Endothelial cell (in vitro differentiated cells): ENCODE results near the gene ECSIT. TPM values are rescaled to one million over a fixed set of nuclear protein-coding genes. Genes with fewer than 3 reads are reported as not detected.
"Not testable (repeated sequence)": the region's sequence is repeated elsewhere in the genome, so short reads cannot be mapped to it uniquely, and the experiment has no call there.

ENCODE experiments used
- DNase-seq: peaks from one replicate; pipeline ENCODE4 v3.0.0; 2021; ENCODE audit warnings: low spot score
- H3K27ac Mint-ChIP-seq: one replicate; pipeline ENCODE4 v1.8.0; 2021; ENCODE audit warnings: mixed read lengths, inconsistent platforms; ENCODE audit not compliant: unreplicated experiment
- H3K27me3 Mint-ChIP-seq: one replicate; pipeline ENCODE4 v1.8.0; 2021; ENCODE audit warnings: mild to moderate bottlenecking, moderate library complexity, mixed read lengths, inconsistent platforms; ENCODE audit not compliant: unreplicated experiment
- H3K36me3 Mint-ChIP-seq: one replicate; pipeline ENCODE4 v1.8.0; 2021; ENCODE audit warnings: mild to moderate bottlenecking, low read depth, mixed read lengths, inconsistent platforms; ENCODE audit not compliant: unreplicated experiment
- H3K4me1 Mint-ChIP-seq: one replicate; pipeline ENCODE4 v1.8.0; 2021; ENCODE audit warnings: mild to moderate bottlenecking, mixed read lengths, inconsistent platforms; ENCODE audit not compliant: unreplicated experiment
- H3K4me3 Mint-ChIP-seq: one replicate; pipeline ENCODE4 v1.8.0; 2021; ENCODE audit warnings: mild to moderate bottlenecking, mixed read lengths, inconsistent platforms; ENCODE audit not compliant: unreplicated experiment
- H3K9me3 Mint-ChIP-seq: one replicate; pipeline ENCODE4 v1.8.0; 2021; ENCODE audit warnings: mixed read lengths, inconsistent platforms; ENCODE audit not compliant: unreplicated experiment
- total RNA-seq: library from RNA; stranded (reverse); fragmentation: NEBNext Ultra II Directional; extraction: Animal tissue kit (Norgen Biotek cat#: 25700); gene quantifications from one replicate; pipeline ENCODE4 v1.2.1, GENCODE V29; 2021; ENCODE audit not compliant: unreplicated experiment
- TF ChIP-seq, protein P1 (sequence below): fragments of 200-600 bp; sonication (generic); IDR thresholded peaks from one replicate; pipeline ENCODE4 v1.5.0; 2021; ENCODE audit warnings: antibody characterized with exemption; ENCODE audit not compliant: unreplicated experiment

Gene ECSIT
- total RNA-seq, 1 donor from 2014 or later: 16.7 TPM

DNA sequence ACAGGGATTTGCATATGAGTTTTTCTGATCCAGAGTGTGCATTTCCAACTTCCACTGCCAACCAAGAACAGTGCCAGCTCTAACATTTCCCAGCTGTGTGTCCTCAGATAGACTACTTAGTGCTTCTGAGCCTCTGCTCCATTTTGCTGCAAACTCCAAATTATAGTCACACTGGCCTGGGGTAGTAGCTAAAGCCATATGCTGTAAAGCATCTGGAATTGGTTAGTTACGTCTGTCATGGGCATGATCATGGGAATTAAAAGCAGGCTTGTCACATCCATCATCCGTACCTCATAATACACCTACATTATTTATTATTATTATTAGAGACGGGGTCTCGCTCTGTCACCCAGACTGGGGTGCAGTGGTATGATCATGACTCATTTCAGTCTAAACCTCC lies 55.2 kb downstream of the ECSIT start:
- H3K4me1 Mint-ChIP-seq: no peaks in the 10 kb centered on the region
- H3K36me3 Mint-ChIP-seq: no peaks in the 10 kb centered on the region
- H3K9me3 Mint-ChIP-seq: no peaks in the 10 kb centered on the region
- no peak overlapping the region for H3K4me3 Mint-ChIP-seq
- H3K27me3 Mint-ChIP-seq: peaks cover 16% of the 10 kb centered on the region
- H3K27ac Mint-ChIP-seq: no peak overlapping the region
- TF ChIP-seq, protein P1, sequence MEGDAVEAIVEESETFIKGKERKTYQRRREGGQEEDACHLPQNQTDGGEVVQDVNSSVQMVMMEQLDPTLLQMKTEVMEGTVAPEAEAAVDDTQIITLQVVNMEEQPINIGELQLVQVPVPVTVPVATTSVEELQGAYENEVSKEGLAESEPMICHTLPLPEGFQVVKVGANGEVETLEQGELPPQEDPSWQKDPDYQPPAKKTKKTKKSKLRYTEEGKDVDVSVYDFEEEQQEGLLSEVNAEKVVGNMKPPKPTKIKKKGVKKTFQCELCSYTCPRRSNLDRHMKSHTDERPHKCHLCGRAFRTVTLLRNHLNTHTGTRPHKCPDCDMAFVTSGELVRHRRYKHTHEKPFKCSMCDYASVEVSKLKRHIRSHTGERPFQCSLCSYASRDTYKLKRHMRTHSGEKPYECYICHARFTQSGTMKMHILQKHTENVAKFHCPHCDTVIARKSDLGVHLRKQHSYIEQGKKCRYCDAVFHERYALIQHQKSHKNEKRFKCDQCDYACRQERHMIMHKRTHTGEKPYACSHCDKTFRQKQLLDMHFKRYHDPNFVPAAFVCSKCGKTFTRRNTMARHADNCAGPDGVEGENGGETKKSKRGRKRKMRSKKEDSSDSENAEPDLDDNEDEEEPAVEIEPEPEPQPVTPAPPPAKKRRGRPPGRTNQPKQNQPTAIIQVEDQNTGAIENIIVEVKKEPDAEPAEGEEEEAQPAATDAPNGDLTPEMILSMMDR: no peak
- no peak for DNase-seq

DNA sequence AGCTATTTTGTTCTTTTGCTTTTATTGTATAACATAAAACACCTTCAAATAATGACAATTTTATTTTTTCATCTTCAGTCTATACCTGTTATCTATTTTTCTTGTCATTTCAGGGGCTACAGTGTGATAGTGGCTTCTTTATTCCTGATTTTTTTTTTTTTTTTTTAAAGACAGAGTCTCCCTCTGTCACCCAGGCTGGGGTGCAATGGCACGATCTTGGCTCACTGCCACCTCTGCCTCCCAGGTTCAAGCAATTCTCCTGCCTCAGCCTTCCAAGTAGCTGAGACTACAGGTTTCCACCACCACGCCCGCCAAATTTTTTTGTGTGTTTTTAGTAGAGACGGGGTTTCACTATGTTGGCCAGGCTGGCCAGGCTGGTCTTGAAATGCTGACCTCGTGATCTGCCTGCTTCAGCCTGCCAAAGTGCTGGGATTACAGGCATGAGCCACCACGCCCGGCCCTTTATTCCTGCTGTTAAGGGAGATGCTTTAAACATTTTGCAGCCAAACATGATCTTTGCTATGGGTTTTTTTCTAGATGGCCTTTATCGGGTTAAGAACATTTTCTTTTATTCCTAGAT lies 60.6 kb downstream of the ECSIT start:
- H3K27me3 Mint-ChIP-seq, DNase-seq, H3K4me3 Mint-ChIP-seq, H3K27ac Mint-ChIP-seq, H3K4me1 Mint-ChIP-seq, H3K36me3 Mint-ChIP-seq, H3K9me3 Mint-ChIP-seq: not testable (repeated sequence)

DNA sequence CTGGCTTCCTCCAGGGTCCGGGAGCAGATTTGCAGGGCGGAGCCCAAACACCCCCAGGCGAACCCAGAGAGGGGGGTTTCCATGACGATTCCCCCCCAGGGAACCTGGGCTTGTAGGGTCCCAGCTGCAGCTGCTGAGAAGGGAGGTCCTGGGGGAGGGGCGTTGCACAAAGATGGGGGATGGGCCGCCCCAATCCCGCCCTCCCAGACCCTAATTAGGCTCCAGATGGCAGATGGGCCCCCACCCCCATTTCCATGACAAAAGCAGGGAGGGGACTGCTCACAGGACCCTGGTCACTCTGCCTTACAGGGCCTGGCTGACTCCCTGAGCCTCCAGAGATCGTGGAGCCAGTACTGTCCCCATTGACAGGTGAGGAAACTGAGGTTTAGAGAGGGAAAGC lies 63.3 kb downstream of the ECSIT start:
- no peaks in the 10 kb centered on the region for H3K36me3 Mint-ChIP-seq

DNA sequence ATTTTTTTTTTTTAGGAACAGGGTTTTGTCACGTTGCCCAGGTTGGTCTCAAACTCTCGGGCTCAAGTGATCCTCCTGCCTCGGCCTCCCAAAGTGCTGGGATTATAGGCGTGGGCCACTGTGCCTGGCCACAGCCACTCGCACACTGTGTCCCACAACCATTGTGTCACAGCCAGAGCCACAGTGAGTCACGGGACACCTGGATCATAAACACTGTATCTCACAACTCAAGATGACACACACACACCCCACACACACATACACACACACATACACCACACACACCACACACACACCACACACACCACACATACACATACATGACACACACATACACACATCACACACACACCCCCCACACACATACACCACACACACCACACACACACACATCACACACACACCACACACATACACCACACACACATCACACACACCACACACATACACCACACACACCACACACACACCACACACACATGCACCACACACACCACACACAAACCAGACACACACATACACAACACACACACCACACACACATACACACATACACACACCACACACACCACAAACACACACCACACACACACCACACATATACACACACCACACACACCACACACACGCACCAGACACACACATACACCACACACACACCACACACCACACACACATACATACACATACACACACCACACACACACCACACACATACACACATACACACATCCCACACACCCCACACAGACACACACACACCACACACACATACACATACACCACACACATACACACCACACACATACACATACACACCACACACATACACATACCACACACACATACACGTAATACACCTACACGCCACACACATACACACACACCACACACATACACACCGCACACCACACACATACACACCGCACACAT lies 64.3 kb downstream of the ECSIT start:
- Mint-ChIP-seq H3K36me3 (peaks cover 3% of the 10 kb centered on the region), H3K4me1 (no peaks in the 10 kb centered on the region), H3K9me3 (no peaks in the 10 kb centered on the region), H3K4me3 (no peak overlapping the region), H3K27me3 (peaks cover 6% of the 10 kb centered on the region), H3K27ac (no peak overlapping the region)
- no peak for DNase-seq
- TF ChIP-seq, protein P1: no peak

More for the DNA sequence above, 63.3 kb downstream of the ECSIT start:
- Mint-ChIP-seq H3K4me1 (no peaks in the 10 kb centered on the region), H3K9me3 (no peaks in the 10 kb centered on the region), H3K4me3 (no peak overlapping the region), H3K27ac (no peak overlapping the region), H3K27me3 (peaks cover 5% of the 10 kb centered on the region)
- TF ChIP-seq, protein P1: no peak
- DNase-seq: no peak

DNA sequence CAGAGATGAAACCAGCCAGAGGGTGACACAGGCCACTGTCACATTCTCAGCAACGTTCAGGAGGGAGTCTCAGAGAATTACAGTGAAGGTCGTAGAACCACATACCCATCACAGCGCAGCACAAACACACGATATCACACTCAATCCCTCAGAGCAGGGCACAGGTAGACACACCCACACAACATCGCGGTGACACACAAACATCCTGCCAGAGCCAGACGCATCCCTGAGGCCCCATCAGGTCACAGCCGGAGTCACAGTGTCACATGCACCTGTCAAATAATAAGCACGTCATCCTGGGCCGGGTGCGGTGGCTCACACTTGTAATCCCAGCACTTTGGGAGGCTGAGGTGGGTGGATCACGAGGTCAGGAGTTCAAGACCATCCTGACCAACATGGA lies 65.5 kb downstream of the ECSIT start:
- DNase-seq: no peak
- Mint-ChIP-seq H3K27me3 (peaks cover 6% of the 10 kb centered on the region), H3K4me1 (no peaks in the 10 kb centered on the region), H3K9me3 (no peaks in the 10 kb centered on the region), H3K27ac (no peak overlapping the region), H3K4me3 (no peak overlapping the region), H3K36me3 (peaks cover 3% of the 10 kb centered on the region)
- TF ChIP-seq, protein P1: no peak
